ENCODE data around the gene HSPA12B.

The HSPA12B gene

GRCh38 chr20:3781153-3781910 is 48.8 kb downstream of the HSPA12B start, which contains the start of gene SPEF1:
Gene SPEF1, minus strand, starts transcription at chr20:3781448. Its CDS starts 161 bp downstream, at chr20:3781287.
- no peak for TF ChIP-seq NFRKB (IDR thresholded peaks at IDR 0.05)
- TF ChIP-seq L3MBTL2 (conservative IDR thresholded peaks at IDR 0.05): no peak
- no peak for TF ChIP-seq TARDBP (IDR thresholded peaks at IDR 0.05)
- no peak for TF ChIP-seq FOXA1 (IDR thresholded peaks at IDR 0.05)
- no peak for TF ChIP-seq ELF4 (IDR thresholded peaks at IDR 0.05)
- no peak for TF ChIP-seq HDGF (IDR thresholded peaks at IDR 0.05; ENCODE audit: borderline replicate concordance)
- no peak for TF ChIP-seq BHLHE40 (IDR thresholded peaks at IDR 0.05; ENCODE audit: borderline replicate concordance)
- no peak for TF ChIP-seq ARNT (IDR thresholded peaks at IDR 0.05)
- TF ChIP-seq CTBP1 (IDR thresholded peaks at IDR 0.05; ENCODE audit: borderline replicate concordance): no peak
- TF ChIP-seq LEF1 (IDR thresholded peaks at IDR 0.05; ENCODE audit: borderline replicate concordance): no peak
- no peak for TF ChIP-seq FOXK2 (IDR thresholded peaks at IDR 0.05)
- no peak for TF ChIP-seq SP1 (IDR thresholded peaks at IDR 0.05)
- TF ChIP-seq SUZ12 (IDR thresholded peaks at IDR 0.05): no peak
- CTCF ChIA-PET: interaction anchor here (0.8 to 1.7 kb wide), 4 partner anchors 13 to 218 kb away, joined by 3 to 17 read pairs (median 6); partner anchors contain the start of gene ADISSP
- peak; percentile 90 for DNase-seq (ENCODE audit: extremely low spot score)
- POLR2A ChIA-PET: interaction anchor here (0.9 to 1.7 kb wide), 5 partner anchors 13 to 105 kb away, joined by 4 to 9 read pairs (median 5); partner anchors contain the start of genes ADISSP and AP5S1

GRCh38 chr20:3782597-3782996 is 50.1 kb downstream of the HSPA12B start:
- CTCF ChIA-PET: interaction anchor here (1.2 kb wide), 1 partner anchor 36 kb away, joined by 4 read pairs; no protein-coding TSS in a partner anchor
- TF ChIP-seq FOXM1 (IDR thresholded peaks at IDR 0.05; ENCODE audit: borderline replicate concordance): no peak
- no peak for TF ChIP-seq NFRKB (IDR thresholded peaks at IDR 0.05)
- TF ChIP-seq ARNT (IDR thresholded peaks at IDR 0.05): no peak
- TF ChIP-seq FOXK2 (IDR thresholded peaks at IDR 0.05): no peak
- no peak for TF ChIP-seq ELF4 (IDR thresholded peaks at IDR 0.05)
- TF ChIP-seq, protein P1, sequence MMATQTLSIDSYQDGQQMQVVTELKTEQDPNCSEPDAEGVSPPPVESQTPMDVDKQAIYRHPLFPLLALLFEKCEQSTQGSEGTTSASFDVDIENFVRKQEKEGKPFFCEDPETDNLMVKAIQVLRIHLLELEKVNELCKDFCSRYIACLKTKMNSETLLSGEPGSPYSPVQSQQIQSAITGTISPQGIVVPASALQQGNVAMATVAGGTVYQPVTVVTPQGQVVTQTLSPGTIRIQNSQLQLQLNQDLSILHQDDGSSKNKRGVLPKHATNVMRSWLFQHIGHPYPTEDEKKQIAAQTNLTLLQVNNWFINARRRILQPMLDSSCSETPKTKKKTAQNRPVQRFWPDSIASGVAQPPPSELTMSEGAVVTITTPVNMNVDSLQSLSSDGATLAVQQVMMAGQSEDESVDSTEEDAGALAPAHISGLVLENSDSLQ (IDR thresholded peaks at IDR 0.05): no peak
- no peak for TF ChIP-seq HDGF (IDR thresholded peaks at IDR 0.05; ENCODE audit: borderline replicate concordance)
- no peak for TF ChIP-seq SUZ12 (IDR thresholded peaks at IDR 0.05)
- no peak for TF ChIP-seq TARDBP (IDR thresholded peaks at IDR 0.05)
- TF ChIP-seq SP1 (IDR thresholded peaks at IDR 0.05): no peak
- no peak for DNase-seq (ENCODE audit: extremely low spot score)
- POLR2A ChIA-PET: interaction anchor here (1.7 kb wide), 1 partner anchor 38 kb away, joined by 8 read pairs; the partner anchor contains the start of gene AP5S1

GRCh38 chr20:3783068-3783489 is 50.6 kb downstream of the HSPA12B start:
- DNase-seq (ENCODE audit: extremely low spot score): no peak
- CTCF ChIA-PET: interaction anchor here (0.5 to 1.2 kb wide), 2 partner anchors 35 to 1072 kb away, joined by 3 to 4 read pairs; no protein-coding TSS in a partner anchor
- POLR2A ChIA-PET: interaction anchor here (1.3 kb wide), 1 partner anchor 38 kb away, joined by 4 read pairs; the partner anchor contains the start of gene AP5S1

DNA sequence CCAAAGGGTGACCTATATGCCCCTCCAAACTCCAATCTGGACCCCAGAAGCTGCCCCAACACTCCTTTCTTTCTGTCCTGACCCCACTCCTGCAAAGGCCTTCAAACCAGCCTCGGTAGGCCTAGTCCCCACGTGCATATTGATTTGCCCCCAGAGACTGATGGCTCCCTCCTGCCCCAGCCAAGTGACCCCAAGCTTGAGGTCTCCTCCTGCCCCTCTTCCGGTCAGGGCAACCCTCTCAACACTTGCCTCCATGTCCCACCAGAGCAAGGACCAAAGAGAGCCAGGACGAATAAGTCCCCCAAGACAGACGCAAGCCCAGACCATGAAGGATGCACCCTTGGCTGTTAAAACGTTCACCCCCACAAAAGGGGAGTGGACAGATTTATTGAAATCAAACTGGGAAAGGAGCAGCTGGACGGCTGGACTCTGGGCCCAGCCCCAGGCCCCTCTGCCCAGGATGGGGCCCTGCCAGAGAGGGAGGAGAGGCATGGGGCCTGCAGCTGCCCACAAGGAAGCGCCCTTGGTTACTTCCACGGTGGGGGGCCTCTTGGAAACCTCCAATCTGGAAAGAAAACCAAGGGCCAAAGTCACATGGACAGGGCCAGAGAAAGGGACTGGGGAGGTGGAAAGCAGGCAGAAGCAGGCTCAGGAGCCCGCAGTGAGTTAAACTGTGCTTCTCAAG is 51.2 kb downstream of the HSPA12B start:
- CTCF ChIA-PET: interaction anchor here (0.5 to 1.2 kb wide), 2 partner anchors 34 to 1072 kb away, joined by 3 to 4 read pairs; no protein-coding TSS in a partner anchor

More at GRCh38 chr20:3783068-3783489, 50.6 kb downstream of the HSPA12B start:
- TF ChIP-seq LEF1 (IDR thresholded peaks at IDR 0.05; ENCODE audit: borderline replicate concordance) (no peak), L3MBTL2 (conservative IDR thresholded peaks at IDR 0.05) (no peak), SUZ12 (IDR thresholded peaks at IDR 0.05) (no peak), ZNF384 (IDR thresholded peaks at IDR 0.05) (no peak), ELF4 (IDR thresholded peaks at IDR 0.05) (no peak), NFRKB (IDR thresholded peaks at IDR 0.05) (no peak), SP1 (IDR thresholded peaks at IDR 0.05) (no peak), BHLHE40 (IDR thresholded peaks at IDR 0.05; ENCODE audit: borderline replicate concordance) (no peak), FOXK2 (IDR thresholded peaks at IDR 0.05) (no peak), CTBP1 (IDR thresholded peaks at IDR 0.05; ENCODE audit: borderline replicate concordance) (no peak), TARDBP (IDR thresholded peaks at IDR 0.05) (no peak), FOXM1 (IDR thresholded peaks at IDR 0.05; ENCODE audit: borderline replicate concordance) (no peak), FOXA1 (IDR thresholded peaks at IDR 0.05) (no peak), ARNT (IDR thresholded peaks at IDR 0.05) (no peak), HDGF (IDR thresholded peaks at IDR 0.05; ENCODE audit: borderline replicate concordance) (no peak)
- TF ChIP-seq, protein P1 (IDR thresholded peaks at IDR 0.05): no peak

DNA sequence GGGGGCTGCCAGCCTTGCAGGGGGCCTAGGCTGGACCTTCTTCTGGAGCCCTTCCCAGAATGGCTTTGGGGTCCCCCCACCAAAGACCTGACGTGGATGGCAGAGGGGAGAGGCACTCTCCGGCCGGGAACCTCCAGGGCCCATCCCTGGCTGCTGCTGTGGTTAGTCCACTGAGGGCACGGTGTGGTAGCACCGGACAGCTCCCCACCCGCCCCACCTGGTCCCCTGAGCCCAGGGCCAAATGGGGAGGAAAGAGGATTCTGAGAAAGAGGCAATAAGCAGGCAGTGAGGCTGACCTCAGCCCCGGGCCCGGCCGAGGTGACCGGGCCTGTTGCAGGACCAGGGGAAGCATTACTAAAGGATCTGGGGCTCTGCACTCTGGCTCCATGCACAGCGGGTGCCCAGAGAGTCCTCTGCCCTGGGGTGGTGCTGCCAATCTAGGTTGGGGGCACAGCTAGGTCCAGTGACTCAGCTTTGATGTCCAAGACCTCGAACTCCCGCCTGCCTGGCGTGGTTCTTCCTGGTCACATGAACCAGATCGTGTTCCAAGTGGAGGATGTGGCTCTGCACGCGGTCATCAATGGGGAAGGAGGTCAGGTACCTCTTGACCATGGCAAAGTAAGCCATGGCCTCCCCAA is 51.9 kb downstream of the HSPA12B start:
- DNase-seq (ENCODE audit: extremely low spot score): no peak
- POLR2A ChIA-PET: interaction anchor here (1.3 to 3.3 kb wide), 3 partner anchors 16 to 36 kb away, joined by 4 to 47 read pairs (median 11); partner anchors contain the start of genes ADISSP and AP5S1
- TF ChIP-seq FOXM1 (IDR thresholded peaks at IDR 0.05; ENCODE audit: borderline replicate concordance) (no peak), ELF4 (IDR thresholded peaks at IDR 0.05) (no peak), TARDBP (IDR thresholded peaks at IDR 0.05) (no peak), ARNT (IDR thresholded peaks at IDR 0.05) (no peak)
- CTCF ChIA-PET: no interaction called here

More for the DNA sequence above, 51.2 kb downstream of the HSPA12B start:
- POLR2A ChIA-PET: interaction anchor here (1.3 to 2.7 kb wide), 2 partner anchors 16 to 37 kb away, joined by 4 to 11 read pairs; partner anchors contain the start of genes ADISSP and AP5S1
- TF ChIP-seq NFRKB (IDR thresholded peaks at IDR 0.05) (no peak), LEF1 (IDR thresholded peaks at IDR 0.05; ENCODE audit: borderline replicate concordance) (no peak), L3MBTL2 (conservative IDR thresholded peaks at IDR 0.05) (no peak), CTBP1 (IDR thresholded peaks at IDR 0.05; ENCODE audit: borderline replicate concordance) (no peak)
- DNase-seq (ENCODE audit: extremely low spot score): no peak
